GM12872 (cell line): ENCODE measurements around the gene FN3KRP.

Experiments used
- TF ChIP-seq, protein P1 (sequence below): IDR thresholded peaks from 3 replicates; pipeline ENCODE4 v1.5.1; 2011; ENCODE audit warnings: low read depth, mild to moderate bottlenecking, low read length, moderate library complexity; ENCODE audit not compliant: insufficient read depth

The FN3KRP gene

DNA sequence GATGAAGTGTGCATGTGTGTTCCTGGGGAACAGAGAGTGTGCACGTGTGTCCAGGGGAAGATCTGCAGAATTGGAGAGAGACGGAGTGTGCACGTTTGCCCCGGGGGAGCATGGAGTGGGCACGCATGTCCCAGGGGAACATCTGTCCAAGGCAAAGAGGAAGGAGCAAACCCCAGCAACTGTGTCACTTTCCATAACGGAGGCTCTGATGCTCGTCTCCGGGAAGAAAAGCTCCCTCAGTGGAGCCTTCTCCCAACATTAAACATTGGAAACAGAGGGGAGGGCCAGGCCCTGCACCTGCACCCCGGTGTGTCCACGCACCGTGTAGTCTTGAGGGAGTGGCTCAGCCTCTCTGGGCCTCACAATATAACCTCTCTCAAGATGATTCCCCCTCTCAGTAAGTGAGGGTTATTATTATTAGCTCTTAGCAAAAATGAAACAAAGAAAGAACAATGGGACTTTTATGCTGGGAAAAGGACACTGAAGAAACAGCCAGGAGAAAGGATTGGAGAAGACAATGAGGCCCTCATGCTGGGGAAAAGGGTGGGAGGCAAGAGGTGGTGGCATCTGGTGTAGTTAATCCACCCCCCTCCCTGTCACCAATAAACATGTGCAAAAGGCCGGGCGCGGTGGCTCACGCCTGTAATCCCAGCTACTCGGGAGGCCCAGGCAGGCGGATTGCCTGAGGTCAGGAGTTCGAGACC is 25.6 kb upstream of the FN3KRP start:
- TF ChIP-seq, protein P1, sequence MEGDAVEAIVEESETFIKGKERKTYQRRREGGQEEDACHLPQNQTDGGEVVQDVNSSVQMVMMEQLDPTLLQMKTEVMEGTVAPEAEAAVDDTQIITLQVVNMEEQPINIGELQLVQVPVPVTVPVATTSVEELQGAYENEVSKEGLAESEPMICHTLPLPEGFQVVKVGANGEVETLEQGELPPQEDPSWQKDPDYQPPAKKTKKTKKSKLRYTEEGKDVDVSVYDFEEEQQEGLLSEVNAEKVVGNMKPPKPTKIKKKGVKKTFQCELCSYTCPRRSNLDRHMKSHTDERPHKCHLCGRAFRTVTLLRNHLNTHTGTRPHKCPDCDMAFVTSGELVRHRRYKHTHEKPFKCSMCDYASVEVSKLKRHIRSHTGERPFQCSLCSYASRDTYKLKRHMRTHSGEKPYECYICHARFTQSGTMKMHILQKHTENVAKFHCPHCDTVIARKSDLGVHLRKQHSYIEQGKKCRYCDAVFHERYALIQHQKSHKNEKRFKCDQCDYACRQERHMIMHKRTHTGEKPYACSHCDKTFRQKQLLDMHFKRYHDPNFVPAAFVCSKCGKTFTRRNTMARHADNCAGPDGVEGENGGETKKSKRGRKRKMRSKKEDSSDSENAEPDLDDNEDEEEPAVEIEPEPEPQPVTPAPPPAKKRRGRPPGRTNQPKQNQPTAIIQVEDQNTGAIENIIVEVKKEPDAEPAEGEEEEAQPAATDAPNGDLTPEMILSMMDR, result no peak

DNA sequence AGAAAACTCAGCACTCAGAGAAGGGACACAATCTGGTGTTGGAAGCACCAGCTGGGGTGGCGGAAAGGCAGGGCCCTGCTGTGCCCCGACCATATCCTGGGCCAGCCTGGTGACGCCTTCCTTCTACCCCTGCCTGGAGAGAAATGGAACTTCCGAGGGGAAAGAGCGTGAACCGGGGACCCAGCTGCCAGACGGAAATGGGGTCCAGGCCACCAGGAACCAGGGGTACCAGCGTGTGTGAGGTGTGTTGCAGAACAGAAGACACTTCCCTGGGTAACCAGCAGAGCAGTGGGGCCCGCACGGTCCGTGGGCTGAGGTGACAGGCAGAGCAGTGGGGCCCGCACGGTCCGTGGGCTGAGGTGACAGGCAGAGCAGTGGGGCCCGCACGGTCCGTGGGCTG is 24.8 kb upstream of the FN3KRP start:
- TF ChIP-seq, protein P1, result no peak

DNA sequence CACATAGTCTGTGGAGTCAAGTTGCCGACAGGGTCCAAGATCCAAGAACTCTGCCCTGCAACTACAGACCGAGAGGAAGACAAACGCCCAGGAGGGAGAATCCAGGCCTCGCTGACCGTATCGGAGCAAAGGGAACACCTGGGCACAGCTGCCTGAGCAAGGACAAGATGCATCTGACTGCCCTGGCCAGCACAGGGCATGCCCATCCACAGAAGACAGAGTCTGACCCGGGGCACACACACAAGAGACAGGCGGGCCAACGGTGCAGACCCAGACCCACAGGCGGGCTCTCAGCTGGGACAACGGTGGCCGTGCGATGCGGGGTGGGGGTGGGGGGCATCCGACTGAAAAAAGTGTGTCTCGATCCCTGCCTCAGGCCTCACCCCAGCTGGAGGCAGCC is 24.2 kb upstream of the FN3KRP start:
- TF ChIP-seq, protein P1, result no peak

DNA sequence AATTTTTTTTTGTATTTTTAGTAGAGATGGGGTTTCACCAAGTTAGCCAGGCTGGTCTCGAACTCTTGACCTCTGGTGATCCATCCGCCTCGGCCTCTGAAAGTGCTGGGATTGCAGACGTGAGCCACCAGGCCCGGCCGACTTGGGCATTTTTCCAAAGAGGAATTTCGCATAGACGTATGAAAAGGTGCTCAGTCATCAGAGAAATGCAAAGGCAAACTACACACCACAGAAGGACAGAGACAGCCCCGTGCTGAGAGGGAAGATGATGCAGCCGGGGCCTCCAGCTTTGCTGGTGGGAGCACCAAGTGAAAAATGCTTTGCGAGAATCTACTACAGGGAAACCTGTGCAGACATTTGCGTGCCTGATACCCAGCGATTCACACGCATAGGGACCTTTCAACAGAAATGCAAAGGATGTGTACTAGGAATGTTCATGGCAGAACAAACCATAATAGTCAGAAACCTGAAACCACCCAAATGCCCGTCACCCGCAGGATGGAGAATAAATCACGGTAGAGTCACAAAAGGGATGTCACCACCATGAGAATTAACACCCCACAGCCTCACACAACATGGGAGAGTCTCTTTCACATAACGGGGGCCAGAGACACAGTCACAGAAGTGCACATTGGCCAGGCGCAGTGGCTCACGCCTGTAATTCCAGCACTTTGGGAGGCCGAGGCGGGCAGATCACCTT is 23.2 kb upstream of the FN3KRP start:
- TF ChIP-seq, protein P1, result no peak

DNA sequence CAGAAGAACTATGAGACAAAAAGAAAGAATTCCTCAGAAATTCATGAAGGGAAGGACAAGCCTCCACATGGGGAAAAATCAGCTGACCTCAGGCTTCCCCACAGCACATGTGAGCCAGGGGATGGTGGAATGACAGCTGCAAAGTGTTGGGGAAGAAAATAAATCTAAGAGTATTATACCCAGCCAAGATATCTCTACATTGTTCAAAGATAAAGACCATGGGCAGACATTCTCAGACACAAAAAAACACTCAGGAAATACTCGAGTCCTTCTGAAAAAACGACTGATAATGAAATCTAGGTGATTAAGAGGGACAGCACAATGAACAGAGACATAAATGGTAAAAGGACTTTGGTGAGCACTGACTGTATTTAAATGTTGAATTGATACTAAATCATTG is 21.9 kb upstream of the FN3KRP start:
- TF ChIP-seq, protein P1, result no peak

DNA sequence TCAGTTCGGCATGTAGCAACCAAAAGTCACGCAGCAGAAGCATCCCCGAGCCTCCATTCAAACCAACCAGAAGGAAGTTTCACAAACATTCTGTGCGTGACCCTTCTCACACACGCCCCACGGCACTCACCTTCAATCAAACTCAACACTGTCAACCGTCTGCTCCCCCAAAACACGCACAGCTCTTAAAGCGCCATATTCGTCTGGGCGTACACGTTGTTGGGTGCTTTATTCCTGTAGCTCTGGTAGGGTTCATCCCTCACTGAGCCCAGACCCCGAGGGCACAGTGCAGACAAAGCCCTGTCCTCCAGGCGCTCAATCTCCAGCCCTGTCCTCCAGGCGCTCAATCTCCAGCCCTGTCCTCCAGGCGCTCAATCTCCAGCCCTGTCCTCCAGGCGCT is 20.2 kb upstream of the FN3KRP start:
- TF ChIP-seq, protein P1, result no peak

DNA sequence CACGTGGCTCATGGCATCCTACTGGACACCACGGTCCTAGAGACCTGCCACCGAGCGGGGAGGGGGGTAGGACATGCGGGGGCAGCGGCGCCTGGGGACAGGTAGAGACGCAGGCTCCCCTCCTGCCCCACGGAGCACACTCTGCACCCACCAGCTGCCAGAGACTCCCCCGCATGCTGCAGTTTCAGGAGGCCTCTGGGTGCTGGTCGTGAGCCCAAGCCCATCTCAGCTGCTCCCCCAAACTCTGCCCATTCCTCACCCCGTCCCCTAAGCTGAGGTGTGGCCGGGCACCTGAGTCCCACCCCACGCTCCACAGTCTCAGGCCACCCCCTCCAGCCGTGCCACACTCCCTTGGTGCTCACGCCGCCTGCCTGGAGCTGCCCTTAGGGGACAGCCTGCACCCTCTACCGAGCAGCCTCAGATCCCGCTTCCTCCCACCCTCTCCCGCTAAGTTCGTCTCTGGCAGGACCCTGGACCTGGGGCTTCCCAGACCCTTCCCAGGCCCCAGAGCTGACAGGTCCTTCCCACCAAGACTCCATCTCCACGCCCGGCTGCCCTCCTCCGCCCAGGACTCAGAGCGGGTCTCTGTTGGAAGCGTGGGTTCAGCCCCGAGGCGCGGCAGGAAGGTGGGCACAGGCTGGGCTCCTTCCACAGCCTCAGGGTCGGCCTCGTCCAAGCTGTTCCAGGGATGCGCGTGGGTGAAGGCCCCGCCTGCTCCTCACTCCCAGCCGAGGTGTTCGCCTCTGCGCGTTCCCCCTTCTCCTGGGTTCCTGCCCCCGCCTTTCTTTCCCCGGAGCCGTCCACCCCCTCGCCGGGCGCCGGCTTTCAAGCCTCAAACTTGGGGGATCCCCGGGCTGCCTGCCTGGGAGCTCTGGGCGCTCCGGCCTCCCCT is 19.3 kb upstream of the FN3KRP start:
- TF ChIP-seq, protein P1, result no peak
